COLO668 (cell line): ENCODE measurements around the gene OR8H2.
"Not testable (repeated sequence)": the region's sequence is repeated elsewhere in the genome, so short reads cannot be mapped to it uniquely, and the experiment has no call there.

Experiments used
- DNase-seq: peaks from one replicate; lab custom pipeline; 2025; ENCODE audit not compliant: unreplicated experiment; lab: John Stamatoyannopoulos, UW

The OR8H2 gene

GRCh38 chr11:56103210-56103737 lies at the start of gene OR8H2:
OR8H2 (plus strand) TSS chr11:56103687; CDS start chr11:56105043, 1,356 bp downstream.
- DNase-seq = no peak

- DNase-seq = not testable (repeated sequence)
Measured at GRCh38 chr11:56056366-56056765, 47.1 kb upstream of the OR8H2 start.

- DNase-seq = not testable (repeated sequence)
Measured at GRCh38 chr11:56057661-56058237, 45.7 kb upstream of the OR8H2 start.

- not testable (repeated sequence) for DNase-seq
Measured at GRCh38 chr11:56058260-56058780, 45.2 kb upstream of the OR8H2 start.

- no peak for DNase-seq
Measured at GRCh38 chr11:56066980-56067379, 36.5 kb upstream of the OR8H2 start.

- no peak for DNase-seq
Measured at GRCh38 chr11:56089697-56090096, 13.8 kb upstream of the OR8H2 start.

GRCh38 chr11:56093008-56093407 lies 10.5 kb upstream of the OR8H2 start, which contains the start of gene OR8I2:
OR8I2 (plus strand) TSS chr11:56093308; CDS start chr11:56093308, 0 bp downstream.
- DNase-seq = no peak

- DNase-seq = no peak
Measured at GRCh38 chr11:56122073-56122472, 18.6 kb downstream of the OR8H2 start, which contains the start of gene OR8H3. OR8H3 (plus strand) TSS chr11:56122373; CDS start chr11:56122373, 0 bp downstream.

GRCh38 chr11:56140151-56140661 lies 36.7 kb downstream of the OR8H2 start, which contains the start of gene OR8J3:
OR8J3 (minus strand) TSS chr11:56140201; CDS start chr11:56137718, 2,483 bp downstream.
- DNase-seq = no peak

- DNase-seq = not testable (repeated sequence)
Measured at GRCh38 chr11:56143681-56144080, 40.2 kb downstream of the OR8H2 start.

- no peak for DNase-seq
Measured at GRCh38 chr11:56151376-56151775, 47.9 kb downstream of the OR8H2 start.

GRCh38 chr11:56152333-56152732 lies 48.8 kb downstream of the OR8H2 start:
- DNase-seq = no peak
